Measurements from ENCODE around the gene PTPRG. TPM values are rescaled to one million over a fixed set of nuclear protein-coding genes. Genes with fewer than 3 reads are reported as not detected.

The PTPRG gene
- total RNA-seq, 1 experiment from 2014 or later = 32.1 TPM

GRCh38 chr3:62144482-62144881 lies 583.1 kb downstream of the PTPRG start:
- intact Hi-C loops (cut with micrococcal nuclease) = no loop called here
- Histone ChIP-seq H3K9ac (ENCODE audit: low read length) (no peak overlapping the region), H3K79me2 (ENCODE audit: insufficient read depth, low read length) (no peaks in the 10 kb centered on the region), H2AFZ (ENCODE audit: low read depth, low read length, poor library complexity, severe bottlenecking) (no peak overlapping the region), H3K4me1 (ENCODE audit: control insufficient read depth in 1 of 2, insufficient read depth in 2 of 2, low read length in 2 of 2) (peaks cover 0 to 4% of the 10 kb centered on the region in 2 experiments; a peak in 1 of 4 replicates), H3K4me2 (ENCODE audit: low read length) (no peak overlapping the region), H3K27ac (ENCODE audit: low read depth, low read length) (no peak overlapping the region), H3K36me3 (ENCODE audit: control insufficient read depth in 1 of 2, insufficient read depth in 2 of 2, low read length in 2 of 2) (no peaks in the 10 kb centered on the region), H3K27me3 (ENCODE audit: insufficient read depth, low read length) (no peaks in the 10 kb centered on the region), H3K9me2 (ENCODE audit: insufficient read depth) (no peaks in the 10 kb centered on the region), H3K9me3 (ENCODE audit: control insufficient read depth in 1 of 2, insufficient read depth in 1 of 2, low read depth in 1 of 2, low read length in 2 of 2) (no peaks in the 10 kb centered on the region), H3K4me3 (replicated peaks in 1 of 2; ENCODE audit: low read depth in 1 of 2, low read length in 2 of 2) (no peak overlapping the region), H4K20me1 (ENCODE audit: insufficient read depth) (no peaks in the 10 kb centered on the region)
- RAD21 ChIA-PET (ENCODE audit: low non-redundant PET in 1 of 2, low total read pairs in 2 of 2, uncharacterized antibody in 2 of 2, unreplicated experiment in 2 of 2) = no interaction called here
- POLR2A ChIA-PET = no interaction called here
- no TSS peak for BruUV-seq (replicated peaks)
- TF ChIP-seq EGR1 (IDR thresholded peaks at IDR 0.05; ENCODE audit: low read depth) = no peak
- no peak for TF ChIP-seq ELF1 (IDR thresholded peaks at IDR 0.05; ENCODE audit: borderline replicate concordance, low read depth)
- TF ChIP-seq, protein P1, sequence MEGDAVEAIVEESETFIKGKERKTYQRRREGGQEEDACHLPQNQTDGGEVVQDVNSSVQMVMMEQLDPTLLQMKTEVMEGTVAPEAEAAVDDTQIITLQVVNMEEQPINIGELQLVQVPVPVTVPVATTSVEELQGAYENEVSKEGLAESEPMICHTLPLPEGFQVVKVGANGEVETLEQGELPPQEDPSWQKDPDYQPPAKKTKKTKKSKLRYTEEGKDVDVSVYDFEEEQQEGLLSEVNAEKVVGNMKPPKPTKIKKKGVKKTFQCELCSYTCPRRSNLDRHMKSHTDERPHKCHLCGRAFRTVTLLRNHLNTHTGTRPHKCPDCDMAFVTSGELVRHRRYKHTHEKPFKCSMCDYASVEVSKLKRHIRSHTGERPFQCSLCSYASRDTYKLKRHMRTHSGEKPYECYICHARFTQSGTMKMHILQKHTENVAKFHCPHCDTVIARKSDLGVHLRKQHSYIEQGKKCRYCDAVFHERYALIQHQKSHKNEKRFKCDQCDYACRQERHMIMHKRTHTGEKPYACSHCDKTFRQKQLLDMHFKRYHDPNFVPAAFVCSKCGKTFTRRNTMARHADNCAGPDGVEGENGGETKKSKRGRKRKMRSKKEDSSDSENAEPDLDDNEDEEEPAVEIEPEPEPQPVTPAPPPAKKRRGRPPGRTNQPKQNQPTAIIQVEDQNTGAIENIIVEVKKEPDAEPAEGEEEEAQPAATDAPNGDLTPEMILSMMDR (IDR thresholded peaks at IDR 0.05 in 2 of 3, conservative IDR thresholded peaks at IDR 0.05 in 1 of 3; ENCODE audit: borderline replicate concordance in 1 of 3, insufficient read depth in 1 of 3, low read depth in 2 of 3, low read length in 2 of 3) = no peak
- no peak for TF ChIP-seq FOSL1 (IDR thresholded peaks at IDR 0.05; ENCODE audit: low read depth)
- no peak for TF ChIP-seq EZH2phosphoT487 (IDR thresholded peaks at IDR 0.05; ENCODE audit: borderline replicate concordance)
- CTCF ChIA-PET = no interaction called here
- ATAC-seq = no peak
- no peak for DNase-seq (ENCODE audit: low read depth, low spot score)

- ATAC-seq (no peak), DNase-seq (ENCODE audit: low read depth, low spot score) (no peak)
- no peaks in the 10 kb centered on the region for H3K9me3 ChIP-seq (ENCODE audit: control insufficient read depth in 1 of 2, insufficient read depth in 1 of 2, low read depth in 1 of 2, low read length in 2 of 2)
- no peak overlapping the region for H3K27ac ChIP-seq (ENCODE audit: low read depth, low read length)
- no peaks in the 10 kb centered on the region for H3K36me3 ChIP-seq (ENCODE audit: control insufficient read depth in 1 of 2, insufficient read depth in 2 of 2, low read length in 2 of 2)
- H3K4me1 ChIP-seq (ENCODE audit: control insufficient read depth in 1 of 2, insufficient read depth in 2 of 2, low read length in 2 of 2) = peaks cover 0 to 4% of the 10 kb centered on the region in 2 experiments; a peak in 1 of 4 replicates
- H4K20me1 ChIP-seq (ENCODE audit: insufficient read depth) = no peaks in the 10 kb centered on the region
- H3K9ac ChIP-seq (ENCODE audit: low read length) = no peak overlapping the region
- ChIA-PET CTCF (no interaction called here), RAD21 (ENCODE audit: low non-redundant PET in 1 of 2, low total read pairs in 2 of 2, uncharacterized antibody in 2 of 2, unreplicated experiment in 2 of 2) (no interaction called here), POLR2A (no interaction called here)
- no peaks in the 10 kb centered on the region for H3K9me2 ChIP-seq (ENCODE audit: insufficient read depth)
- no peak overlapping the region for H3K4me3 ChIP-seq (replicated peaks in 1 of 2; ENCODE audit: low read depth in 1 of 2, low read length in 2 of 2)
- no TSS peak for BruUV-seq (replicated peaks)
- no peaks in the 10 kb centered on the region for H3K79me2 ChIP-seq (ENCODE audit: insufficient read depth, low read length)
- no peaks in the 10 kb centered on the region for H3K27me3 ChIP-seq (ENCODE audit: insufficient read depth, low read length)
- H2AFZ ChIP-seq (ENCODE audit: low read depth, low read length, poor library complexity, severe bottlenecking) = no peak overlapping the region
- intact Hi-C loops (cut with micrococcal nuclease) = no loop called here
- no peak overlapping the region for H3K4me2 ChIP-seq (ENCODE audit: low read length)
- TF ChIP-seq, protein P2, sequence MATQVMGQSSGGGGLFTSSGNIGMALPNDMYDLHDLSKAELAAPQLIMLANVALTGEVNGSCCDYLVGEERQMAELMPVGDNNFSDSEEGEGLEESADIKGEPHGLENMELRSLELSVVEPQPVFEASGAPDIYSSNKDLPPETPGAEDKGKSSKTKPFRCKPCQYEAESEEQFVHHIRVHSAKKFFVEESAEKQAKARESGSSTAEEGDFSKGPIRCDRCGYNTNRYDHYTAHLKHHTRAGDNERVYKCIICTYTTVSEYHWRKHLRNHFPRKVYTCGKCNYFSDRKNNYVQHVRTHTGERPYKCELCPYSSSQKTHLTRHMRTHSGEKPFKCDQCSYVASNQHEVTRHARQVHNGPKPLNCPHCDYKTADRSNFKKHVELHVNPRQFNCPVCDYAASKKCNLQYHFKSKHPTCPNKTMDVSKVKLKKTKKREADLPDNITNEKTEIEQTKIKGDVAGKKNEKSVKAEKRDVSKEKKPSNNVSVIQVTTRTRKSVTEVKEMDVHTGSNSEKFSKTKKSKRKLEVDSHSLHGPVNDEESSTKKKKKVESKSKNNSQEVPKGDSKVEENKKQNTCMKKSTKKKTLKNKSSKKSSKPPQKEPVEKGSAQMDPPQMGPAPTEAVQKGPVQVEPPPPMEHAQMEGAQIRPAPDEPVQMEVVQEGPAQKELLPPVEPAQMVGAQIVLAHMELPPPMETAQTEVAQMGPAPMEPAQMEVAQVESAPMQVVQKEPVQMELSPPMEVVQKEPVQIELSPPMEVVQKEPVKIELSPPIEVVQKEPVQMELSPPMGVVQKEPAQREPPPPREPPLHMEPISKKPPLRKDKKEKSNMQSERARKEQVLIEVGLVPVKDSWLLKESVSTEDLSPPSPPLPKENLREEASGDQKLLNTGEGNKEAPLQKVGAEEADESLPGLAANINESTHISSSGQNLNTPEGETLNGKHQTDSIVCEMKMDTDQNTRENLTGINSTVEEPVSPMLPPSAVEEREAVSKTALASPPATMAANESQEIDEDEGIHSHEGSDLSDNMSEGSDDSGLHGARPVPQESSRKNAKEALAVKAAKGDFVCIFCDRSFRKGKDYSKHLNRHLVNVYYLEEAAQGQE (IDR thresholded peaks at IDR 0.05; ENCODE audit: low read depth) = no peak
- TF ChIP-seq SIN3A (IDR thresholded peaks at IDR 0.05; ENCODE audit: low read depth) (no peak), RAD21 (IDR thresholded peaks at IDR 0.05; ENCODE audit: low read depth) (no peak), SP1 (IDR thresholded peaks at IDR 0.05; ENCODE audit: low read depth) (no peak), ELF1 (IDR thresholded peaks at IDR 0.05; ENCODE audit: borderline replicate concordance, low read depth) (no peak), EGR1 (IDR thresholded peaks at IDR 0.05; ENCODE audit: low read depth) (no peak)
- TF ChIP-seq, protein P3, sequence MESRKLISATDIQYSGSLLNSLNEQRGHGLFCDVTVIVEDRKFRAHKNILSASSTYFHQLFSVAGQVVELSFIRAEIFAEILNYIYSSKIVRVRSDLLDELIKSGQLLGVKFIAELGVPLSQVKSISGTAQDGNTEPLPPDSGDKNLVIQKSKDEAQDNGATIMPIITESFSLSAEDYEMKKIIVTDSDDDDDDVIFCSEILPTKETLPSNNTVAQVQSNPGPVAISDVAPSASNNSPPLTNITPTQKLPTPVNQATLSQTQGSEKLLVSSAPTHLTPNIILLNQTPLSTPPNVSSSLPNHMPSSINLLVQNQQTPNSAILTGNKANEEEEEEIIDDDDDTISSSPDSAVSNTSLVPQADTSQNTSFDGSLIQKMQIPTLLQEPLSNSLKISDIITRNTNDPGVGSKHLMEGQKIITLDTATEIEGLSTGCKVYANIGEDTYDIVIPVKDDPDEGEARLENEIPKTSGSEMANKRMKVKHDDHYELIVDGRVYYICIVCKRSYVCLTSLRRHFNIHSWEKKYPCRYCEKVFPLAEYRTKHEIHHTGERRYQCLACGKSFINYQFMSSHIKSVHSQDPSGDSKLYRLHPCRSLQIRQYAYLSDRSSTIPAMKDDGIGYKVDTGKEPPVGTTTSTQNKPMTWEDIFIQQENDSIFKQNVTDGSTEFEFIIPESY (IDR thresholded peaks at IDR 0.05; ENCODE audit: extremely low read depth, insufficient replicate concordance, low read length) = no peak
- TF ChIP-seq, protein P4, sequence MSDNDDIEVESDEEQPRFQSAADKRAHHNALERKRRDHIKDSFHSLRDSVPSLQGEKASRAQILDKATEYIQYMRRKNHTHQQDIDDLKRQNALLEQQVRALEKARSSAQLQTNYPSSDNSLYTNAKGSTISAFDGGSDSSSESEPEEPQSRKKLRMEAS (IDR thresholded peaks at IDR 0.05) = no peak
Observed at GRCh38 chr3:62145086-62145757, 583.9 kb downstream of the PTPRG start.
